ENCODE data around the gene APOL6.

APOL6 gene

DNA sequence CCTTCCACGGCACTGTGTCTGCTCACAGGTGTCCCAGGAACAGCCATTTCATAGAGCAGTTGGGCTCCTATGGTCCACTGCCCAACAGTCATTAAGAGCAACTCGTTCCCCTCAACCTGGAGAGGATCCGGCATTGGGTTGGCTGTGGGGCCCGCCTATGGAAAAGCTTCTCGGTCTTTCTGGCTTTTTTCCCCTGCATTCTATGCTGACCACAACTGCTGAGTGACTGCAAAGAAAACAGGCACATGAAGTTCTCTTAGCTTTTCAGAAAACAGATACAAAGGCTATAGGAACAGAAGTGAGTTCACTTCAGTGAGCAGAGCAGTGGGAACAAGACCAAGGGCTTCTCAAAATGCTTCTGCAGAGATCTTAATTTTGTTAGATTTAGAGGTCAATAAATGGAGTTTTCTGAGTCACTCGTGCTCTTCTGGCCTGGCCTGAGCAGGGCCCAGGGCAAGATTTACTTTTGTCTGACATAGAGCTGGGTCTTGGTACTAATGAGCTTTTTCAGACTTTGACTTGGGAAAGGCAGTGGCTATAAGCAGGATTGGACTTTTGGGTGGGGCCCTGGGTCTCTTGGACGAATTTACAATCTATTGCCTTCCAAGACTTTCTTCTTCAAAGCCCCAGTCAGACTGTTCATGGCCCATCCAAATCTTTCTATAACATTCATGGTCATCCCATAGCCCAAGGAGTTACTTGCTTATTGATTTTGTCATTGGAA lies 55.8 kb downstream of the APOL6 start:
- WGBS, 2 donors (ENCODE audit: extremely low coverage in 2 of 2, insufficient read length in 2 of 2, insufficient replicate concordance in 1 of 2) = no CpG with 5 or more reads among the region's 7 CpGs

DNA sequence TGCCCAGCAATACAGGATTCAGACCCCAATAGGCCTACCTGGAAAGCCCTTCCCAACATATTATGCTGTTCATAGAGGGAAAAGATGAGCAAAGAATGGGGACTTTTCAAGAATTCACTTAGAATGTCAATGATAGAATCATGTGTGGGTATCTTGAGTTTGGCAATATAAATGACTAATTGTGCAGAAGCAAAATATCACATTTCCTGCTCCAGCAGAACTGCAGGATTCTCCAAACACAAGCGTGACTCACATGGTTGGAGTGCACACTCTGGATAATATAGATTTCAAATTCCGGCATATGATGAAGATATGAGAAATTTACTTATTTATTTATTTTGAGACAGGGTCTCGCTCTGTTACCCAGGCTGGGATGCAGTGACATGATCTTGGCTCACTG lies 56.9 kb downstream of the APOL6 start:
- Histone ChIP-seq H2BK12ac (ENCODE audit: low read length) (no peak overlapping the region), H2BK15ac (ENCODE audit: low read length) (no peak overlapping the region), H2AFZ (ENCODE audit: low read length) (no peak overlapping the region), H4K8ac (ENCODE audit: low read depth, low read length) (no peak overlapping the region), H3K4me1 (ENCODE audit: control insufficient read depth in 2 of 2, insufficient read depth in 1 of 2, low read depth in 1 of 2, low read length in 2 of 2) (no peaks in the 10 kb centered on the region), H4K91ac (ENCODE audit: low read depth, low read length, poor library complexity) (no peak overlapping the region), H3K4me2 (ENCODE audit: insufficient read depth, low read length, poor library complexity, severe bottlenecking) (no peak overlapping the region), H3K9me3 (replicated peaks in 1 of 2; ENCODE audit: control insufficient read depth in 2 of 2, insufficient read depth in 1 of 2, low read depth in 1 of 2, low read length in 2 of 2) (no peaks in the 10 kb centered on the region), H3K4me3 (ENCODE audit: low read length in 2 of 2) (no peak overlapping the region), H3K9ac (ENCODE audit: low read depth, low read length, poor library complexity) (no peak overlapping the region), H2BK120ac (ENCODE audit: low read depth, low read length) (no peak overlapping the region), H3K23ac (ENCODE audit: low read depth, low read length, poor library complexity) (no peak overlapping the region), H2BK5ac (ENCODE audit: low read length) (no peak overlapping the region), H3K27me3 (ENCODE audit: control insufficient read depth in 3 of 3, insufficient read depth in 3 of 3, low read depth in 1 of 3, low read length in 3 of 3) (peaks cover 0 to 16% (median 0%) of the 10 kb centered on the region in 3 experiments), H3K4ac (ENCODE audit: low read length) (no peak overlapping the region), H3K27ac (replicated peaks; ENCODE audit: low read length) (no peak overlapping the region), H3K18ac (ENCODE audit: low read length) (no peak overlapping the region), H3K14ac (ENCODE audit: low read length) (no peak overlapping the region), H3K36me3 (replicated peaks in 1 of 2; ENCODE audit: control insufficient read depth in 2 of 2, insufficient read depth in 2 of 2, low read length in 2 of 2) (no peaks in the 10 kb centered on the region), H3K79me1 (ENCODE audit: low read depth, low read length) (no peaks in the 10 kb centered on the region), H2AK5ac (ENCODE audit: low read depth, low read length) (no peak overlapping the region)
- DNase-seq (ENCODE audit: low spot score) = no peak
- WGBS, 2 donors (ENCODE audit: extremely low coverage in 2 of 2, insufficient read length in 2 of 2, insufficient replicate concordance in 1 of 2) = no CpG with 5 or more reads among the region's 3 CpGs

More for the DNA sequence above, 55.8 kb downstream of the APOL6 start:
- Histone ChIP-seq H2BK120ac (ENCODE audit: low read depth, low read length) (no peak overlapping the region), H2BK12ac (ENCODE audit: low read length) (no peak overlapping the region), H4K91ac (ENCODE audit: low read depth, low read length, poor library complexity) (no peak overlapping the region), H3K23ac (ENCODE audit: low read depth, low read length, poor library complexity) (no peak overlapping the region), H3K27me3 (ENCODE audit: control insufficient read depth in 3 of 3, insufficient read depth in 3 of 3, low read depth in 1 of 3, low read length in 3 of 3) (peaks cover 0 to 16% (median 0%) of the 10 kb centered on the region in 3 experiments), H3K27ac (replicated peaks; ENCODE audit: low read length) (no peak overlapping the region), H3K18ac (ENCODE audit: low read length) (no peak overlapping the region), H2AK5ac (ENCODE audit: low read depth, low read length) (no peak overlapping the region), H3K4ac (ENCODE audit: low read length) (no peak overlapping the region), H2BK15ac (ENCODE audit: low read length) (no peak overlapping the region), H3K36me3 (replicated peaks in 1 of 2; ENCODE audit: control insufficient read depth in 2 of 2, insufficient read depth in 2 of 2, low read length in 2 of 2) (no peaks in the 10 kb centered on the region), H3K4me2 (ENCODE audit: insufficient read depth, low read length, poor library complexity, severe bottlenecking) (no peak overlapping the region), H3K9ac (ENCODE audit: low read depth, low read length, poor library complexity) (no peak overlapping the region), H3K4me1 (ENCODE audit: control insufficient read depth in 2 of 2, insufficient read depth in 1 of 2, low read depth in 1 of 2, low read length in 2 of 2) (no peaks in the 10 kb centered on the region), H2AFZ (ENCODE audit: low read length) (no peak overlapping the region), H3K79me1 (ENCODE audit: low read depth, low read length) (no peaks in the 10 kb centered on the region), H3K9me3 (replicated peaks in 1 of 2; ENCODE audit: control insufficient read depth in 2 of 2, insufficient read depth in 1 of 2, low read depth in 1 of 2, low read length in 2 of 2) (no peaks in the 10 kb centered on the region), H4K8ac (ENCODE audit: low read depth, low read length) (no peak overlapping the region), H3K4me3 (ENCODE audit: low read length in 2 of 2) (no peak overlapping the region), H3K14ac (ENCODE audit: low read length) (no peak overlapping the region), H2BK5ac (ENCODE audit: low read length) (no peak overlapping the region)
- DNase-seq (ENCODE audit: low spot score) = no peak

DNA sequence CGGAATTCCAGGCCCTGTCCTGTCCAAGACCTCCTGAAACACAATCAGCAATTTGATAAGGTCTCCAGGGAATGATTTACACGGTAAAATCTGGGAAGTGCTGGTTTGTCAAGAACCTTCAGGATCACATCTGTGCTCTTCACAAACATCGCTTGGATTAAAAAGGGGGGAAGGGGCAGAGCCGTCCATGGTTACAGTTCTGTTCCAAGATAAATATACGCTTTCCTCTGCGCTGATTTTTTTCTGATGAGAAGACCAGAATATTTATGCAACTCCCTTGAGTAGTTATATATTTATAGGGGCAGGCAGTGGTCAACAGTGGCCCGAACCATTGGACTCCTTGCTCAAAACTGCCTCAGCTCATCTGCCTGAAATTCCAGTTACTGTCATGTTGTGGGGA lies 60.2 kb downstream of the APOL6 start:
- Histone ChIP-seq H3K23ac (ENCODE audit: low read depth, low read length, poor library complexity) (no peak overlapping the region), H2AFZ (ENCODE audit: low read length) (no peak overlapping the region), H3K4ac (ENCODE audit: low read length) (no peak overlapping the region), H4K91ac (ENCODE audit: low read depth, low read length, poor library complexity) (no peak overlapping the region), H3K4me2 (ENCODE audit: insufficient read depth, low read length, poor library complexity, severe bottlenecking) (no peak overlapping the region), H3K9ac (ENCODE audit: low read depth, low read length, poor library complexity) (no peak overlapping the region), H3K27me3 (ENCODE audit: control insufficient read depth in 3 of 3, insufficient read depth in 3 of 3, low read depth in 1 of 3, low read length in 3 of 3) (peaks cover 0 to 6% (median 0%) of the 10 kb centered on the region in 3 experiments), H3K18ac (ENCODE audit: low read length) (no peak overlapping the region), H4K8ac (ENCODE audit: low read depth, low read length) (no peak overlapping the region), H3K9me3 (replicated peaks in 1 of 2; ENCODE audit: control insufficient read depth in 2 of 2, insufficient read depth in 1 of 2, low read depth in 1 of 2, low read length in 2 of 2) (no peaks in the 10 kb centered on the region), H3K14ac (ENCODE audit: low read length) (no peak overlapping the region), H3K4me3 (ENCODE audit: low read length in 2 of 2) (no peak overlapping the region), H2BK12ac (ENCODE audit: low read length) (no peak overlapping the region), H3K27ac (replicated peaks; ENCODE audit: low read length) (no peak overlapping the region), H3K36me3 (replicated peaks in 1 of 2; ENCODE audit: control insufficient read depth in 2 of 2, insufficient read depth in 2 of 2, low read length in 2 of 2) (no peaks in the 10 kb centered on the region), H2BK15ac (ENCODE audit: low read length) (no peak overlapping the region), H2BK5ac (ENCODE audit: low read length) (no peak overlapping the region), H2BK120ac (ENCODE audit: low read depth, low read length) (no peak overlapping the region), H3K4me1 (ENCODE audit: control insufficient read depth in 2 of 2, insufficient read depth in 1 of 2, low read depth in 1 of 2, low read length in 2 of 2) (no peaks in the 10 kb centered on the region), H2AK5ac (ENCODE audit: low read depth, low read length) (no peak overlapping the region), H3K79me1 (ENCODE audit: low read depth, low read length) (no peaks in the 10 kb centered on the region)
- no peak for DNase-seq (ENCODE audit: low spot score)
- no CpG with 5 or more reads among the region's 7 CpGs for WGBS, 2 donors (ENCODE audit: extremely low coverage in 2 of 2, insufficient read length in 2 of 2, insufficient replicate concordance in 1 of 2)

DNA sequence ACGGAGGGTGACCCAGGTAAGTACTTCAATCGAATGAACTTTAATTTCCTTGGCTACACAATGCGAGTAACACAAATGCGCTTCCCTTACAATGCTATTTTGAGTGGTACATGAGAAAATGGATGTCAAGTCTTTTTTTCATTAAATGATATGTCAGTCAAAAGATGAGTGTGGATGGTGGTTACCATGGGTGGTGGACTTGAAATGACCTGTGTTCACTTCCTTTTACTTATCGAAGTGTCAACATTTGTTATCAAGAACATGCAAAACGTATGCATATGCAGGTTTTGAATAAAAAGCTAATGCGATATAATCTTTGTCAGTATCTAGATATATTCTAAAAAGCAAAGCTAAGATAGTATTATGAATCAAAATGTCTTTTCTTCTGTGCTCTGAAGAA lies 60.7 kb downstream of the APOL6 start:
- Histone ChIP-seq H3K27ac (replicated peaks; ENCODE audit: low read length) (no peak overlapping the region), H3K4ac (ENCODE audit: low read length) (no peak overlapping the region), H3K14ac (ENCODE audit: low read length) (no peak overlapping the region), H2BK5ac (ENCODE audit: low read length) (no peak overlapping the region), H2BK15ac (ENCODE audit: low read length) (no peak overlapping the region), H3K4me3 (ENCODE audit: low read length in 2 of 2) (no peak overlapping the region), H3K4me2 (ENCODE audit: insufficient read depth, low read length, poor library complexity, severe bottlenecking) (no peak overlapping the region), H4K91ac (ENCODE audit: low read depth, low read length, poor library complexity) (no peak overlapping the region), H2BK120ac (ENCODE audit: low read depth, low read length) (no peak overlapping the region), H3K18ac (ENCODE audit: low read length) (no peak overlapping the region), H3K4me1 (ENCODE audit: control insufficient read depth in 2 of 2, insufficient read depth in 1 of 2, low read depth in 1 of 2, low read length in 2 of 2) (no peaks in the 10 kb centered on the region), H2AFZ (ENCODE audit: low read length) (no peak overlapping the region), H3K36me3 (replicated peaks in 1 of 2; ENCODE audit: control insufficient read depth in 2 of 2, insufficient read depth in 2 of 2, low read length in 2 of 2) (no peaks in the 10 kb centered on the region), H4K8ac (ENCODE audit: low read depth, low read length) (no peak overlapping the region), H3K27me3 (ENCODE audit: control insufficient read depth in 3 of 3, insufficient read depth in 3 of 3, low read depth in 1 of 3, low read length in 3 of 3) (peaks cover 0 to 3% (median 0%) of the 10 kb centered on the region in 3 experiments), H3K79me1 (ENCODE audit: low read depth, low read length) (no peaks in the 10 kb centered on the region), H2BK12ac (ENCODE audit: low read length) (no peak overlapping the region), H2AK5ac (ENCODE audit: low read depth, low read length) (no peak overlapping the region), H3K23ac (ENCODE audit: low read depth, low read length, poor library complexity) (no peak overlapping the region), H3K9me3 (replicated peaks in 1 of 2; ENCODE audit: control insufficient read depth in 2 of 2, insufficient read depth in 1 of 2, low read depth in 1 of 2, low read length in 2 of 2) (no peaks in the 10 kb centered on the region), H3K9ac (ENCODE audit: low read depth, low read length, poor library complexity) (no peak overlapping the region)
- no peak for DNase-seq (ENCODE audit: low spot score)
- no CpG with 5 or more reads among the region's 7 CpGs for WGBS, 2 donors (ENCODE audit: extremely low coverage in 2 of 2, insufficient read length in 2 of 2, insufficient replicate concordance in 1 of 2)
